Activated CD8-positive, alpha-beta memory T cell treated with anti-CD3 and anti-CD28 coated beads for 48 hours (primary cell): Measurements from ENCODE around the gene PCGF3.
"Not testable (repeated sequence)": the region's sequence is repeated elsewhere in the genome, so short reads cannot be mapped to it uniquely, and the experiment has no call there.

Experiments used
- DNase-seq, 3 experiments: peaks; one replicate each; pipeline ENCODE4 v3.0.0-alpha.2; 2020; ENCODE audit warnings: low read depth in 2 of 3, low spot score in 2 of 3

Gene PCGF3

DNA sequence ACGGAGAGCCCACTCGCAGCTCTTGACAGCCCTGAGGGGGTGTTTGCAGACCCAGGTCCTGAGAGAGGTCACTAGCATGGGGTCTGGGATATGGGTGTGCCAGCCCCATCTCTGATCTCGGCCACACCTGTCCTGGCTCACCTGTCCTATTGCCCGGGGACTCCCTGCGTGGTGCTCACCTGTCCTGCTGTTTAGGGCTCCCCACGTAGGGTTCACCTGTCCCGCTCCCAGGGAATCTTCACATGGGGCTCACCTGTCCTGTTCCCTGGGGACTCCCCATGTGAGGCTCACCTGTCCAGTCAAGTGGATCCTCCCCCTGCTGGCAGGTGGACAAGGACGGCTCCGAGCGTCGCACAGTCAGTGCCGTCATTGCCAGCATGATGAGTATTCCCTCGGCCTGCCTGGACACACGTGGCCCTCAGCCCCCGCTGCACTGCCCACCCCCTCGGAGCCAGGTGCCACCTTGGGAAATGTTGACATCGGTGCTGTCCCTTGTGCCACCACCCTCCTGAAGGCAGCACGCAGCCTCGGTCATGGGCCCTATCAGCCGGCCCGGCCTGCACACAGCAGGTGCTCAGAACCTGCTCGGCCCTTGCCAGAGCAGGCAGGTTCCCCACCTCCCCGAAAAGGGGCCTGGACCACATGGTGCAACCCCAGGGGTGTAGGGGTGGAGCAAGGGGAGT lies 23.0 kb upstream of the PCGF3 start:
- DNase-seq, result no peak

DNA sequence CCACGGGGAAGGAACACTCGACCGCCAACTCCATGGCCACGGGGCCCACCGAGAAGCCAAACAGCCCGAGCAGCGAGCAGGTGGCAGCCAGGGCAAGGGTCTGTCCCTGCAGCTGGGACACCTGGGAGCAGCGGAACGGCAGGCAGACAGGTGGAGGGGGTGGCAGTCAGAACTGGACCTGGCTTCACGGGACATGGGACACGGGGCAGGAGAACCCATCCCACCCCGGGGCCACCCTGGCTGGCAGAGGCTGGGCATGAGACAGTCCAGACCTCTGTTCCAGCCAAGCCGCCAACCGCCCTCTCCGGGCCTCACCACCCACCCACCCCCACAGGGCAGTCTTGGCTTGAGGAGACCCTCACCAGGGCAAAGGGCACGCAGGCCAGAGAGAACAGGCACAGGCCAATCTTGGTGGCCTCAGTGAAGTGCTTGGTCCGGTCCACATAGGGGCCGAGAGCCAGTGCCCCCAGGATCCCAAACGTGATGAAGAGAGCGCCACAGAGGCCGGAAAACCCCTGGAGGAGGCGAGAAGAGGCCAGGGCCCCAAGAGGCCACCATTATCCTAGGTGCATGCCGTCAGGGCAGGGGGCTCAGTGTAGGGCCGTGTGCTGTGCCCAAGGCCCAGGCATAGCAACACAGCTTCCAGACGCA lies 22.3 kb upstream of the PCGF3 start:
- no peak for DNase-seq

DNA sequence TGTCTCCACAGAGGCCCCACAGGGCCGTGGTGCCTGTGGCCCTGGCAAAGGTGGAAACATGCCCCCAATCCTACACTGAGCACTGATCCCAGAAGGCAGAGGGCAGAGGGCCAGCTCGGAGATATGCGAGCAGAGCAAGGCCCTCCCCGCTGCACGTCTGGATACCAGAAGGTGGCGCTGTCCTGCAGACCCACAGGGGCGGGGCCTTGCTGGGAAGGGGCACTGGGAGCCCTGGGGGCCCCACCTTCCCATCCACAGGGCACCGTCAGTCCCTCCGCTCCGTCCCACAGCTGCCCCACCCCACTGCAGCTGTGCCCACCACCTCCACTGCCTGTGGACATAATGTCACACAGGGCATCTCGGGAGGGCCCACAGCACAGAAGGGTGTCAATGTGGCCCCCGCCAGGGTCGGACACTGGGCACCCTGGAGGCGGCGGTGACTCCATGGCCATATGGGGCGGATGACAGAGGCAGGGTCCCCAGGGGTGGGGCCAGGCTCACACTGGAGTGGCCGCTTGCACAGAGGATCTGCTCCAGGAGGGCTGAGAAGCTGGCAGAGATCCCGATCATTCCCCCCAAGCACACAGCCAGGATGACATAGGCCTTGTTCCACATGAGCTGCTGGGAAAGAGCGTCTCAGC lies 21.5 kb upstream of the PCGF3 start:
- DNase-seq, result no peak

DNA sequence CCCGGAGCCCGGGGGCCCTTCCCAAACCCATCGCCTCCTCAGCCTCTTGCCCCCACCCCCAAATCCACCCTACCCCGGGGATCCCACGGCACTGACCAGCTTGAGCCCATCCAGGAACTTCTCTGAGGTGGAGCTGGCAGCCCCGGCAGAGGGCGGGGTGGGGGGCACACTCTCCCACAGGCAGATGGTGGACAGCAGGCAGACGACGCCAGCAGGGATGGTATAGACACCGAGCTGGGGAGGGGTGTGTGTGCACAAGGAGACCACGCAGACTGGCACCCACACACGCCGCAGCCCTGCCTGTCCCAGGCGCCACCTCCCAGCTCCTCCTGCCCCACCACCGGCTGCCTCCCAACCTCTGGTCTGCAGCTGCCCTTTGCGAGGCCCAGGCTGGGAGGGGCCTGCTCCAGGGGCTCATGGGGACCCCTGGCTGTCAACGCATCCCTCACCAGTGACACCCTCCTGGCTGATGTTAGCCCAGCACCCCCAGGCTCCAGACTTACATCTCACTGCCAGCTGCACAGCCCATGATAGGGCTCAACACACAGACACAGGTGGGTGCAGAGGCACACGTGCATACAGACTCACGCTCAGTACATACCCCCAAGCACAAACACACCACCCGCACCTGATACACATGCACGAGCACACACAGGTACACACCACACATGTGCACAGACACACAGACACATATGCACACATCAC lies 20.9 kb upstream of the PCGF3 start:
- DNase-seq, result no peak

DNA sequence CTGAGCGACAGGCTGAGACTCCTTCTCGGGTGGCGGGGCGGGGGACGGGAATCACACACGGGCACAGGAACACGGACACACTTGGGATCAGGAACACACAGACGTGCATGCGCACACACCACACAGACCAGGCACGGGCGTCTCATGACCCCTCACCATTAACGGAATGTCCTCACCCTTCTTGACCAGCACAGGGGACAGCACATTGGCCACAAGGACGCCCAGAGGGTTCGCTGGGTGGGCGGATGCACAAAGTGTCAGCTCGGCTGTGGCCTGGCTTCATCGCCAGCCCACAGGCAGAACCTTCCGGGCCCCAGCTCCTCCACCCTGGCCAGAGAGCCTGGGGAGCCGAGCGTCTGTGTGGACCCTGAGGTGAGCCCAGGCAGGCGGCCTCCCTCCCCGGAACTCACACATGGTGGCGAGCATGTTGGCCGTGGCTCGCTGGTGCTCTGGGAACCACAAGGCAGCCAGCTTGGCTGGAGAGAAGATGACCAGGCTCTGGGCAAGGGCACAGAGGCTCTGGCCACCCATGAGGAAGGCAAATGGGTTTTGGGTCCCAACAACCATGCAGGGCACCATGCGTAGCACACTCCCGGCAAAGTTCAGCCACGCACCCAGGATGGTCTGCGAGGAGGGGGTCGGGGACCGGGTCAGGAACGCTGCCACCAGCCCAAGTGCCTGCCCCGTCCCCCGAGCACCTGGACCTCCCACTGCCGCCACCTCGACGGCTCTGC lies 19.8 kb upstream of the PCGF3 start:
- DNase-seq, result no peak

DNA sequence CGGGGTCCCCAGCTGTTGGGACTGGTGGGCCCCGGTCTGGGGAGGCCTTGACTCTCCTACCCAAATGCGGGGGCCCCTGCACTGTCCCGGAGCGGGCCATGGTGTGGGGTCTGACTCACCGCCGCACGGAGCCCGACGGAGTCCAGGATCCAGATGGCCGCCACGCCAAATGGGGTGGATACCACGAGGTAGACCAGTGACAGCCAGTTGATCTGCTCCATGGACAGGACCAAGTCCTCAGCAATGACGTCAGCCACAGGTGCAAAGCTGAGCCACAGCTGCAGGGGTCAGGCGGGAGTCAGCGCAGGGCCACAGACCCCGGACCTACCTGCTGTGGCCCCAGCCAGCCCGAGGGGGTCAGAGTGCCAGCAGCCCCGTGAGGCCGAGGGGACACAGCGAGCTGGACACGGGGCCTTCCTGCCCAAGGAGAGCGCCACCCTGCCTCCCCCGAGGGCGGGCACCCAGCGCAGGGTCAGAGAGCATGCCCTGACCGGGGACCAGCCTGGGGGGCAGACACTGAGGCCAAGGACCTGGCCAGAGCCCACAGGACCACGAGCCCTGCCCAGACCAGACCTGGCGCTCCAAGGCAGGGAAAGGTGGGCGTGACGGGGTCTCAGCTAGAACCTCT lies 19.1 kb upstream of the PCGF3 start:
- DNase-seq, result no peak

DNA sequence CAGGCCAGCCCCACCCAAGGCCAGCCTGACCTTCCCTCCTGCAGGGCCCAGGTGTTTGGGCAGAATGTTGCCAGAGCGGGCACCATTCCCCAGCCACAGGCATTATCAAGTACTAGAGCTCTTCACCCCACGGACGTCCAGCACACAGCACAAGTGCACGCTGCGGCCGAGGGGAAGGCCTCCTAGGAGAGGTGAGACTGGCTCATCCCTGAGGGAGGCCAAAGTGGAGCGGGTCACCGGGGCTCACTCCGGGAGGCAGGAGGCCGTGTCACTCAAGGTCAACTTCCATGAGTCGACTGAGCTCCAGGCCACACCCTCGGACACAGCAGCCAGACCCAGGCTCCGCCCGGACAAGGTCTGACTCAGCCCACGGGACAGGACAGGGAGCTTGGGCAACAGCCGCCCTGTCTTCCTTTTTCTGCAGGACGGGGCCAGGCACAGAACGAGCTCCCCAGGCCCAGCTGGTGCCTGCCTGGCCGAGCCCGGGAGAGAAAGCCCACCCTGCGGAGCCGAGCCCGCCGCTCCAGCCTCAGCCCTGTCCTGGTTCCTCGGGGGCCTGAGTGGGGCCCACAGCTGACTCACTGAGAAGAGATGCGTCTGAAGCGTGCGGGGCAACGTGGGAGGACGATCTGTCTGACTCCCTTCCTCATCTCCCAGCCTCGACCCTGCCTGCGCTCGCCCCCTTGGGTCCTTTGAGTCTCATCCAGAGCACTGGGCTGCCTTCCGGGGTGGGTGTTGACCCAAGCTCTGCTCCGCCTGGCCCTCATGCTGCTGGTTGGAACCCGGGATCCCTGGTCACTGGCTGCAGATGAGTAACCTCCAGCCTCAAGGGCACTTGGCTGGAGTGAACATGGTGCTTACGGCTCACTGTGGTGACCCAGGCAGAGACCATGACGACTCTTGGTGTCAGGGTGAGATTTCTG lies 18.3 kb upstream of the PCGF3 start:
- DNase-seq, result no peak

DNA sequence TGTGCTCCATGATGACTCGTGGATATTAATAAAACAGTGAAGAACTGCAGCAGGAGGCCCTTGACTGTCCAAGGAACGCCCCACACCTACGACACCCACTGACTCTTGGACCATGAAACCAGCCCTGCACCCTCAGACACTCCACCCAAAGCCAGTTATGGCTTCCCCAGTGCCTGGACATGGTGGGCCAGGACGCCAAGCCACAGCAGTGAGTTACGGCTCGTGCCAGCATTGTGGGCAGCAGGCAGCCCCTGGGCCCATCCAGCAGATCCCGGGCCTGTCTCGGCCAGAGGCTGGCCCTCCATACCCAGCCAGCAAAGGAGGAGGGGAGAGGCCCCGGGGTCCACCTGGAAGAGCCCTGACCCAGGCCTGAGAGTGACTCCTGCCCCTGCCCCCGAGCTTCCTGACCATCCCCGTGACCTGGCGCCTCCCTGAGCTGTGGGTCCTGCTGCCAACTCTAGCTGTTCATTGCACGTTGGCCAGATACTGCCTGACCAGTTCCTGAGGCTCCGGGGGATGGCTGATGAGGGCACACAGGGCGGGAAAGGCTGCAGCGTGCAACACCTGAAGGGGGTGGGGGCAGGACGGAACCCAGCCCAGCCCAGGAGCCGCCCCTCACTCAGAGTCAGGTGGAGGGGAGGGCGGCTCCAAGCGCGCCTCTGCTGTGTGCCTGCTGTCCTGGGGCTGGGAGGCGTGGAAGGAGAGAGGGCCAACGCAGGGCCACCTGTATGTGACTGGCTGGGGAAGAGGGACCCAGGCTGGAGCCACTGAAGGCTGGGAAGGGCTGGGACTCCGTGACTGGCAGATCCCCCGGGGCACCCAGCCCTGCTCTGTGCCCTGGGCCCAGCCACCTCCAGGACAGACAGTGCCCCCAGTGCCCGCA lies 17.4 kb upstream of the PCGF3 start:
- no peak for DNase-seq

DNA sequence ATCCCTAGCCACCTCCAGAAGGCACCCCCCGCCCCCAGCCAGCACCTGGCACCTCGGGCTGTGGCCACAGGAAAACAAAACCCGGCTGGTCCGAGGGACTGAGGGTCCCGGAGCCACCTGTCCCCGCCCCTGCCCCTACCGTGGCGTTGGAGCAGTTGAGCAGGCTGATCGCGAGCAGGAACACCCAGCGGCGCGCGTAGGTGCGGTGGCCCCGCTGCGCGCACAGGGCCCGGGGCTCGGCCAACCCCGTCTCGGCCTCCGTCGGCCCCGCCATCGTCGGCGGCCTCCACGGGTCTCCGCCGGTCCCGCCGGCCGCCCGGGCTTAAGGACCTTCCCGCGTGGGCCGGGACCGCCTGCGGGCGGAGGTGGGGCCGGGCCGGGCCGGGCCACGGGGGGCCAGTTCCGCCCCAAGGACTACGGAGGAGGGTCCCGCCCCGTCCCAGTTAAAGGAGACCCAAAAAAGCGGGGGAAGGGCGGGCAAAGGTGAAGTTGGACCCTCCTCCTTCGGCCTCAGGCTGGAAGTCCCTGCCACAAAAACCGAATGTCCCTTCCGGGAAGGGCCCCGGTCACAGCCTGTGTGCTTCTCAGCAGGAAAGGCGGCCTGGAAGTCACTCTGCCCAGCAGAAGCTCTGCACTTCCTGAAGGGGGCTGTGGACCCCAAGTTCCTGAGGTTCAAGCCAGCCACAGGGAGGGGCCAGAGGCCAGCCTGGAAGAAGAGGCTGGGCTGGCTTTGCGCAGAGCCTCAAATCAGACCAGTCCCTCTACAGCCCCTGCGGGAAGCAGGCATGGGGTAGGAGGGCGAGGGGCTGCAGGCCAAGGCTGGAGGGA lies 16.6 kb upstream of the PCGF3 start, which contains the start of gene SLC49A3:
TSS of gene SLC49A3 (minus strand) at position 298 of the 828 bp plus-strand sequence. CDS start at position 274, 24 bp downstream.
- no peak for DNase-seq

DNA sequence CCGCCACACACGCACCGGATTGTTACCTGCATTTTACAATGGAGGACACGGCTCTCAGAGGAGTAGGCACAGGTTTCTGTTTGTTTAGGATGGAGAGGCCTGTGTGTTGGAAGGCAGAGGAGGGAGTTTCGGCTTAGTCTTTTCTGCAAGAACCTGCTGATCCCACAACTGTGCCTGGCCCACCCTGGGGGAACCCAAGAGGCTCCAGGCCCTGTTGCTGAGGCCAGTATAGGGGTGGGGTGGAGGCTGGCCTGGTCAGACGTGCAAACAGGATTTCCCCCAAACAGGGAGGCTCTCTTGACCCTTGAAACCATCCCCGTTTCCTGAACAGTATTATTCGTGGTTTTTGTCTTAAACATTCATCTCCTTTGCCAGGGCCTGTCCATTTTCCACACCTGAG lies 15.9 kb upstream of the PCGF3 start:
- DNase-seq, result no peak

DNA sequence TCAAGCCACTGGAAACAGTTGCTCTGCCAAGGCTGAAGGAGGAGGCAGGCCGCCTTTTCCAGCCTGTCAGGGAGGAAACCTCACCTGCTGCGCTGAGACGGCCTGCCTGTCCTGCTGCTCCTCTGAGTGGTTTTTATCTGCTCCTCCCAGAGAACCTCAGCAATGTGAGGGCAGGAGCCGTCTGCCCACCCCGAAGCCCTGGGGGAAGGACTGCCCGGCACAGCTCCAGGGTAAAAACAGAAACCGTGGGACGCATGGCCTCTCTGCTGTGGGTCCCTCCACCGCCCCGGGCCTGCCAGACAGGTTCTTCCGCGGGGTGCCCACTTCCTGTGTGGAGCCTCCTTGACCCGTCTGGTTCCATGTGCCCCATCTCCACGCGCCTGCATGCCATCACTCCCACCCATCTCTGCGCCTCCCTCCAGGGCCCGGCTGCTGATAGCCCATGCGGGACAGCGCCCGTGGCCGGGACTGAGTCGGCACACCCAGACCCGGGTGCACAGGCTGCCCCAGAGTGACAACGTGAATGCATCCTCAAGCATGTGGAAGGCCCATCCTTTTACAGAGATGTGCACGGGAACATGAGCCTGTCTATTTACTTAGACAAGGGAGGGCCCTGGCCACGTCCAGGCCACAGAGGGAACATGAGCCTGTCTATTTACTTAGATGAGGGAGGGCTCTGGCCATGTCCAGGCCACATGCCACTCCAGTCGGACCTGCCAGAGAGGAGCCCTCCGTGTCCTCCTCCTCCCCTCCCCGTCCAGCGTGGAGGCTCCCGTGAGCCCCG lies 12.7 kb upstream of the PCGF3 start:
- no peak for DNase-seq

DNA sequence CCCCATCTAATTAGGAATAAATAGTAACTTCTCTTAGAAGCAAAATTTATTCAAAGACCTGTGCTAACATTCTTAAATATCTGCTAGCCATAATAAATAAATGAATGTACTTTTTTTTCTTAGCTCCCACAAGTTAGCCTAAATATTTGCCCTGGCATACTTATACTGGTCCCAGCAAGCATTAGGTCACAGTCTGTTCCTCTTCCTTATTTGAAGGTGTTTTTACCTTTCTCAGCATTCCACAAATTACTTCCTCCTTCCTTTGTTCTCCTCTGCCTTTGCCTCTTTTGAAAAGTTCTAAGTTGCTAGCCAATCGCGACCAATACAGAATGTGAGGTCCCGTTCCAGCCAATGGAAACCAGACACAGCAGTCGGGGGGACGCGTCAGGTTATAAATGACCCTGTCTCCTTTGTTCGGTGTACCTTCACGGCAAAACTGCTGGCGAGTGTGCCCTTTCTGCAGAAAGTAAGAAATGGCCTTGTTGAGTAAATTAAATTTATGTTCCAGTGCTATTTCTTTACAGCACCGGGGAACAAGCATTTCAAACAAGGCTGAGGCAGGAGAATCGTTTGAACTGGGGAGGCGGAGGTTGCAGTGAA lies 11.2 kb upstream of the PCGF3 start:
- not testable (repeated sequence) for DNase-seq

DNA sequence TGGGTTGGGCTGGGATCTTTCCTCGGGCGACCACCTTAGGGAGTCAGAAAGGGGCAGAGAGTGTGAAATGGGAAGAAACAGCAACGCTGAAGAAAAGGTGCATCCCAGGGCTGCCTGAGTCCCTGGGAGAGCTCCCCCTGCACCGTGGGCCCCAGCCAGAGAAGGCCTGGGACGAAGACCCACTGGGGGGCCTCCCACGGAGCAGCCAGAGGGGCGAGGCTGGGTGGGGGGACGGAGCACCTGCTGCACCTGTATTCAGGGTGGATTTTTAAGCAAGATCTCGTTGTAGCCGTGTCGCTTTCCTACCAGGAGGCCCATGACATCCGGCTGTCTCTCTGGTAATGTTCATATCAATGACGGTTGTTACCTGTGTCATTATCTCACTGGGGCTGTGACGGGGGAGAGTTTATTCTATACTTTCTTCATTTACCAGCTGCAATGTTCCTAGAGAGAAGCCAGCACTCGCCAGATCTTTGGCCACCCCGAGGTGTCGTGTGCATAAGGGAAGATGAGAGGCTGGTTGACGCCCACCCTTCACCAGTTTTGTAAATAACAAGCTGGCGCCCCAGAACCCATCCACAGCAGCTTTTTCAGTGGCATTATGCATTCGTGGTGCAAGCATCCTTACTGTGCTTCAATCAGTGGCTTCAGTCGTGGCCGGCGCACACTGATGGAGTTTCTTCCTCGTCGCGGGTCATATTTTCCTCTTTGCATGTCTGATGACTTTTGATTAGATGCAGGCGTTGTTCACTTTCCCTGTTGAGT lies 5.6 kb upstream of the PCGF3 start:
- DNase-seq, result no peak

DNA sequence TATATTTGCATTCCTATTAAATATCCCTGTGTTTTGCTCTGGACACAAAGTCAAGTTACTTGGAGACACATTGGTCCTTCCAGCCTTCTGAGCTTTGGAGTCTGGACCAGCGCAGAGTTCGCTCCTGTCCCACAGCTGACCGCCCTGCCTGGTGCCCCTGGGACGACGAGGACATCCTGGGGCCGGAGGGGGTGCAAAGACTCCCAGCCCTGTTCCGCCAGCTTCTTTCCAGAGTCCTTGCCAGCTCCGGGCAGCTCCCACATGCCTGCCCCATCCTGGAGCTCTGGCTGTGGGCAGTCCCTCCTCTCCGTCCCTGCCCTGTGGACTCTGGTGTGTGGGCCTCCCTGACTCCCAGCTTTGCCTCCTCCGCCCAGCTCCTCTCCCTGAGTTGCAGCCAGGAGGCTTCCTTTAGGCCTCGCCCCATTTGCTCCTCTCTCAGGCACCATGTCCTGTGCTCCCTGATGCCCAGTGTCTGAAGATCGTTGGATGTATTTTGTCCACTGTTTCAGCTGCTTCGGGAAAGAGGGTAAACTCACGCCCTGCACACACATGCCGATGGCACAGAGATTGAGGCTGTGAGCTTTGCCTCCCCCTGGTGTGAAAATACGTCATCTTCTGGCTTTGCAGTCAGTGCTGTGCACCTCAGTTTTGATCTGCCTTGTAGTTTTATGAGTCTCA lies 4.9 kb upstream of the PCGF3 start:
- DNase-seq, result no peak

DNA sequence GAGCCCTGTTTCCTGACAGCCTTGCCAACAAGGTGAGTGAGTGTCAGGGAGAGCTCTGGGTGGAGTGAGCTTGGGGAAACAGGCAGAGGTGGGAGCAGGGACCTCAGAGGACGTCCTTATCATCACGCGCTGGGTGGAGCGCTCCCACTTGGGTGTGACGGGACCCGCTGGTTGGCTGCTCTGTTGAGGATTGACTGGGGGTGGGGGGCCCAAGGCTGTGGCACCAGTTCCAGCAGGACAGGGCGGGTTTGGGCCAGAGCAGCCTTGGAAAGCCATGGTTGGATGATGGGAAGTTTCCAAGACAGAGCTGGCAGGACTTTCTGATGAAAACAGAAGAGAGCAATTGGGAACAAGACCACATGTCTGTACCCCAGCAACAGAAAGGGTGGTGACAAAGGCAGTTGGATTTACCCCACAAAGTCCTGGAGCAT lies 3.0 kb upstream of the PCGF3 start:
- no peak for DNase-seq
